PC-9 (cell line): Measurements from ENCODE around the gene KCNG1. TPM values are rescaled to one million over a fixed set of nuclear protein-coding genes. Genes with fewer than 3 reads are reported as not detected.

ENCODE experiments used
- BruUV-seq: library from RNA; stranded (reverse); fragments of 400-500 nt; replicated peaks from 2 replicates; lab custom pipeline; 2021; lab: Mats Ljungman, UMichigan
- CTCF ChIA-PET: fragments of 300-600 bp; sonication (Branson Sonifier 250); formaldehyde crosslinking; loops from one replicate; lab custom pipeline; 2022; ENCODE audit warnings: antibody characterized with exemption; lab: Charles Lee
- POLR2A ChIA-PET: fragments of 300-600 bp; sonication (Branson Sonifier 250); formaldehyde crosslinking; loops from one replicate; lab custom pipeline; 2022; ENCODE audit warnings: antibody characterized with exemption; ENCODE audit not compliant: unreplicated experiment; lab: Charles Lee
- DNase-seq, 2 experiments: peaks; one replicate each; pipeline versions ENCODE4 v3.0.0 to v3.0.0-alpha.2; 2015 to 2022; ENCODE audit warnings: mixed read lengths in 1 of 2
- H2AFZ ChIP-seq: fragments of 200-600 bp; sonication (generic); 2 replicates; pipeline ENCODE4 v1.8.1; 2017; ENCODE audit warnings: antibody characterized with exemption
- H3F3A ChIP-seq: fragments of 200-600 bp; sonication (generic); 2 replicates; pipeline ENCODE4 v1.8.1; 2017; ENCODE audit warnings: antibody characterized with exemption, mild to moderate bottlenecking, low read depth; ENCODE audit not compliant: insufficient read depth
- H3K27ac ChIP-seq: fragments of 200-600 bp; sonication (generic); 2 replicates; pipeline ENCODE4 v1.6.1; 2016; ENCODE audit warnings: mixed run types
- H3K27me3 ChIP-seq: fragments of 200-600 bp; sonication (generic); 2 replicates; pipeline ENCODE4 v1.6.1; 2016; ENCODE audit warnings: low read depth, mixed run types; ENCODE audit not compliant: insufficient read depth
- H3K36me3 ChIP-seq: fragments of 200-600 bp; sonication (generic); 2 replicates; pipeline ENCODE4 v1.6.1; 2016; ENCODE audit warnings: low read depth, mixed run types
- H3K4me1 ChIP-seq: fragments of 200-600 bp; sonication (generic); replicated peaks from 2 replicates; pipeline ENCODE4 v1.6.1; 2016; ENCODE audit warnings: mixed run types; ENCODE audit not compliant: insufficient read depth
- H3K4me2 ChIP-seq: fragments of 200-600 bp; sonication (generic); 2 replicates; pipeline ENCODE4 v1.6.1; 2017; ENCODE audit warnings: mixed run types
- H3K4me3 ChIP-seq: fragments of 200-600 bp; sonication (generic); 2 replicates; pipeline ENCODE4 v1.6.1; 2016; ENCODE audit warnings: mixed run types
- H3K79me2 ChIP-seq: fragments of 200-600 bp; sonication (generic); 2 replicates; pipeline ENCODE4 v1.6.1; 2017; ENCODE audit warnings: low read depth, mixed run types
- H3K9me2 ChIP-seq: fragments of 200-600 bp; sonication (generic); 2 replicates; pipeline ENCODE4 v1.8.1; 2017; ENCODE audit warnings: mild to moderate bottlenecking; ENCODE audit not compliant: insufficient read depth
- H3K9me3 ChIP-seq: fragments of 200-600 bp; sonication (generic); 2 replicates; pipeline ENCODE4 v1.8.1; 2016; ENCODE audit warnings: low read depth; ENCODE audit not compliant: insufficient read depth
- H4K20me1 ChIP-seq: fragments of 200-600 bp; sonication (generic); 2 replicates; pipeline ENCODE4 v1.8.1; 2017; ENCODE audit not compliant: insufficient read depth
- CTCF ChIP-seq: fragments of 200-600 bp; sonication (generic); conservative IDR thresholded peaks from 2 replicates; pipeline ENCODE4 v1.6.1; 2017; ENCODE audit warnings: mixed run types, antibody characterized with exemption, mild to moderate bottlenecking, moderate library complexity
- EZH2 ChIP-seq: fragments of 200-600 bp; sonication (generic); IDR thresholded peaks from 2 replicates; pipeline ENCODE4 v1.8.0; 2017; ENCODE audit warnings: antibody characterized with exemption, low read depth
- intact Hi-C: fragments of 100-400 bp; cut with micrococcal nuclease; formaldehyde crosslinking; loops from one replicate; pipeline ENCODE4 v1.10.0; 2022; ENCODE audit not compliant: unreplicated experiment
- total RNA-seq: library from RNA; stranded (reverse); gene quantifications from 2 replicates; pipeline ENCODE4 v1.2.3, GENCODE V29; 2021

The KCNG1 gene
- total RNA-seq, 1 experiment from 2014 or later = not detected

GRCh38 chr20:51008718-51009117 is 14.2 kb downstream of the KCNG1 start:
- Histone ChIP-seq H3K9me3 (no peaks in the 10 kb centered on the region), H3K4me2 (no peak overlapping the region), H3F3A (no peaks in the 10 kb centered on the region), H2AFZ (no peak overlapping the region), H3K79me2 (no peaks in the 10 kb centered on the region), H3K4me3 (no peak overlapping the region), H3K27ac (no peak overlapping the region), H3K4me1 (no peaks in the 10 kb centered on the region), H3K9me2 (no peaks in the 10 kb centered on the region), H4K20me1 (no peaks in the 10 kb centered on the region), H3K36me3 (no peaks in the 10 kb centered on the region), H3K27me3 (peaks cover 53% of the 10 kb centered on the region)
- POLR2A ChIA-PET = no interaction called here
- no peak for DNase-seq
- intact Hi-C loops = no loop called here
- BruUV-seq = no TSS peak
- CTCF ChIA-PET = no interaction called here
- TF ChIP-seq EZH2 = no peak
- no peak for TF ChIP-seq CTCF

- Histone ChIP-seq H3K4me1 (no peaks in the 10 kb centered on the region), H3K9me2 (no peaks in the 10 kb centered on the region), H3K9me3 (no peaks in the 10 kb centered on the region), H4K20me1 (no peaks in the 10 kb centered on the region), H2AFZ (no peak overlapping the region), H3K4me3 (no peak overlapping the region), H3F3A (no peaks in the 10 kb centered on the region), H3K4me2 (no peak overlapping the region), H3K36me3 (no peaks in the 10 kb centered on the region), H3K79me2 (no peaks in the 10 kb centered on the region), H3K27ac (no peak overlapping the region), H3K27me3 (peaks cover 67% of the 10 kb centered on the region)
- CTCF ChIA-PET = no interaction called here
- TF ChIP-seq EZH2 (no peak), CTCF (no peak)
- DNase-seq = no peak
- no TSS peak for BruUV-seq
- intact Hi-C loops = no loop called here
- POLR2A ChIA-PET = no interaction called here
These were observed 17.7 kb downstream of the KCNG1 start for GRCh38 chr20:51005214-51005613.

GRCh38 chr20:51004781-51005180 is 18.1 kb downstream of the KCNG1 start:
- H3K4me3 ChIP-seq = no peak overlapping the region
- H3K36me3 ChIP-seq = no peaks in the 10 kb centered on the region
- H4K20me1 ChIP-seq = no peaks in the 10 kb centered on the region
- H3K27me3 ChIP-seq = peaks cover 71% of the 10 kb centered on the region
- H3K79me2 ChIP-seq = no peaks in the 10 kb centered on the region
- no peak overlapping the region for H2AFZ ChIP-seq
- no peak overlapping the region for H3K27ac ChIP-seq
- no peak for TF ChIP-seq EZH2
- no peak for TF ChIP-seq CTCF
- POLR2A ChIA-PET = no interaction called here
- H3K4me2 ChIP-seq = no peak overlapping the region
- no peaks in the 10 kb centered on the region for H3F3A ChIP-seq
- no TSS peak for BruUV-seq
- CTCF ChIA-PET = no interaction called here
- DNase-seq = no peak
- intact Hi-C loops = no loop called here
- H3K4me1 ChIP-seq = no peaks in the 10 kb centered on the region
- no peaks in the 10 kb centered on the region for H3K9me3 ChIP-seq
- H3K9me2 ChIP-seq = no peaks in the 10 kb centered on the region
